Measurements from ENCODE around the gene TRPC4.

TRPC4 gene

DNA sequence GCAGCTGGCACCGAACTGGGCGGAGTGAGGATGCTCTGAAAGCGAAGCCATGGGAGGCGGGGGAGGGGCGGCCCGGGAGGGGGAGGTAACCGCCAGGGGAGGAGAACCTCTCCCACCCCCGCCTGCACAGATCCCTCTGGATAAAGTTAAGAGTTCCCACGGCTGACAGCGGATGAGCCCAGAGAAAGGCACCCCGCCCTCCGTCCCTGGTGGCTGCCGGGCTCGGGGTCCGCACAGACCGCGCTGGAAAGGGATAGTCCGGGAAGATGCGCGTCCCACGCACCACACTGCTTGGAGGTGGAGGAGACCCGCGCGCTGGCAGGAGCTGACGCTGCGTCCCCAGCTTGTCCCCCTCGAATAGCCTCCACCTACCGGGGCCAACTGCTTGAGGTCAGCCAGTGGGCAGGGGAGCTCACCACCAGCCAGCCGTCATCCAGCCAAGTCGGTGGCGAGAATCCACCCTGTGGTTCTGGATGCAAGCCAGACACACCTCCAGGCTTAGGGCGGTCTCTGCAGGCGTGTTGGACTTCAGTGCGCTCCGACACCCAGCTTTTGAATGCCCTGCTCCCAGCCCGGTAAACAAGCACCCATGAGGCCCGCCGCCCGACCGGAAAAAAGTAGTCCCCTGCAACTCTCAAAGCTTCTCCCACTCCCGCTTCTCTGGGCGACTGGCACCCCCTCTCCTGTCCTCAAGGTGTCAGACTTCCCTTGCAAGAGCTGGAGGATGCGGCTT is at the start of gene TRPC4:
Gene TRPC4, minus strand, starts transcription at position 17 of the 733 bp plus-strand sequence. CDS start 86,439 bp downstream, outside the sequence.
- peak; percentile 0 for DNase-seq

DNA sequence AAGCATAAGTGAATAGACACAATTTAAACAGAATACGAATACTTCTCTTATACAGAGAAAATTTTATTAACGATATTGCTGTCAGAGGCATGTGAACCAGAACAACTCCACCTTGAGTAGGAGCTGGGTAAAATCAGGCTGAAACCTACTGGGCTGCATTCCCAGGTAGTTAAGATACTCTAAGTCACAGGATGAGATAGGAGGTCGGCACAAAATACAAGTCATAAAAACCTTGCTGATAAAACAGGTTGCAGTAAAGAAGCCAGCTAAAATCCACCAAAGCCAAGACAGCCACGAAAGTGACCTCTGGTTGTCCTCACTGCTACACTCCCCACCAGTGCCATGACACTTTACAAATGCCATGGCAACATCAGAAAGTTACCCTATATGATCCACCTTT is 49.2 kb upstream of the TRPC4 start:
- DNase-seq = no peak

DNA sequence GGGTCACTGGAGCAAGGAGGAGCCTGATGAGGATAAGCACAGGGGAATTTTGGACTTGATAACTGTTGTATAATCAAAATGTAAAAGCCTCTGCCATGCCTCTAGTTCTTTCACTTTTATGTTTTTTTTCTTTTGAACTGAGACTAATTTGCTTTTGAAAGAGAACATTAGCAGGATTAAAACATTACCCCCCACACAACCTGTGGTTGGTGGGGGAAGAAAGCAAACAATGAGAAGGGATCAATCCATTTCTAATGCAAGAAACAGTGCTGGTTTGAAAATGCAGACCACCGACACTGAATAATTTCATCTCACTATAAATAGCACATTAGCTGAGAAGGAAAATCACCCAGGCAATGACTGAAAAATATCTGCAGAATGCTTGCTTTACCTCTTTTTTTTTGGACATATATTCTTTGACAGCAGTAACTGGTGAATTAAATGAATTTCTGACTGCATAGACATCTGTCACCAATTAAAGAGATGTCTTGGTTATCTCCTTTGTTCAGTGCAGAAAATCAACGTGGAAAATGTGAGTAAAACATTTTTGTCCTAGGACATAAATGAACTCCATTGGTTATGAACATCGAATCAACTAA is 48.6 kb upstream of the TRPC4 start:
- no peak for DNase-seq

DNA sequence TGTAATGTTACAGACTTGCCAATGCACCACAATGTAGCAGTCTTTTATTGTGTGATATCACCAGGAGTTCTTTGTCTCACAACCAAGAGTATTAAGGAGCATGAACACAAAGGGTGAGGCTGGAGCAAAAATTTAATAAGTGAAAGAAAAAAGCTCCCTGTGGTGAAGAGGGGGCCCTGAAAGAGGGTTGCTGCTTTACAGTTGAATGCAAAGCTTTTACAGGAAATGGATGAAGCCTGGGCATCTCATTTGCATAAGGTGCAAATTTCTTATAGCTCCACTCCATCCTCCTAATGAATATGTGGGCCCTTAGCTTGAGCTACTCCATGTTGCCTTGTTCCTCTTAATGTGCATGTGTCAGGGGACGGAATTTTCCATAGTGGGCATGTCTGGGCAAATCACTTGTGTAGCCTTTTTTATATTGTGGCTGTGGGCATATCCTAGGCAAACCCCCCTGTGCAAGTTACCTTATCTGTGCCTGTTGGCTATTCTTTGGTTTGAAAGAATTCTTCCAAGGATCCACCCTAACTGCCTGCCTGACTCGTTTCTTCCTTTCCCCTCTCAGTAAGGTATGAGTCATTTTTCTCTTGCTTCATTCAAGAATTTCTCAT is 45.3 kb upstream of the TRPC4 start:
- no peak for DNase-seq

DNA sequence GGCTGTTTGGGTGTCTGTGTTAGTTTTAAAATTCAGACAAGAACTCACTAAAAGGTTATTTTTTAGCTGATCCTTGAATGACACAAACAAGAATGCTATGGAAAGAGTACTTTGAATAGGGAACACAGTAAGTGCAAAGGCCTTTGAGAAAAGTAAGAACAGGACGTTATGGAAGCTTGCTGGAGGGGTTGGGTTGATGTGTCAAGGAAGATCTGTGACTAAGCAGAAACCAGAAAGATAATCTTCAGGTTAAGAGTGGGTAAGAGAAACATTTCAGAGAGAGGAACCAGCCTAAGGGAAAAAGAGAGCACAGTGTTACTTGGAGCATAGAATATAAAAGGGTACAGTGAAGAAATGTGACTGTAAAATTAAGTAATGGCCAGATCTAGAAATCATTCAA is 41.2 kb upstream of the TRPC4 start:
- no peak for DNase-seq

DNA sequence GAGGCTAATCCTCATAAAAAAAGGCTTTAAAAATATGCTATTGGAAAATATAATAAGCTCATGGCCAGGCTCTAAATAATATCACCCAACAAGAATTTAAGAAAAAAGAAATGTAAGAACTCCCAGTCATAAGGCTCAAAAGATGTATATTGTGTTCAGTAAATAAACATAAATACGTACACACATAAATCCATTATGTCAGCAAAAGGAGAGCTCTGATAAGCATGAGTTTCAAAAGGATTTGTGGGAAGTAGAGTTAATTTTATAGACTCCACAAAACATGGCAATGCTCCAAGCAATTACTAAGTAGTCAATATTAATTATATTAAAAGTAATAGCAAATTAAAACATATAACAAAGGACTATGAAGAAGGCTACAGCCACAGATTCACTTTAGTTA is 37.3 kb upstream of the TRPC4 start:
- no peak for DNase-seq

DNA sequence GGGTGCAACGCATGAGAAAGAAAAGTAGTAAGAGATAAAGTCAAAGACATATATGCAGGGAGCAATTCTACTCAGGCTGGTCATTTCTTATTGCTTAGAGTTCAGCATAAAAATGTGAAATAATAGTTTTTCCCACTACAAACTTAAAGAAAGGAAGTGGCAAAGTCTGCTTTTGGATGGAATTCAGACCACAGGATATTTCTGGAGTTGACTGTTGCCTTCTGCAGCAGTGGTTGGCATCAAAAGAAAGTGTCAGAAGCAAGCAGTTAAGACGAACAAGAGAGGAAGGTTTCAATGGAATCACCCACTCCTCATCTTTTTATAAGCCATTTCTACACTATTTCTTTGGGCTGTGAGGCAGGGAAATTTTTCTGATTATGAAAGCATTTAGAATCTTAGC is 36.2 kb upstream of the TRPC4 start:
- no peak for DNase-seq

DNA sequence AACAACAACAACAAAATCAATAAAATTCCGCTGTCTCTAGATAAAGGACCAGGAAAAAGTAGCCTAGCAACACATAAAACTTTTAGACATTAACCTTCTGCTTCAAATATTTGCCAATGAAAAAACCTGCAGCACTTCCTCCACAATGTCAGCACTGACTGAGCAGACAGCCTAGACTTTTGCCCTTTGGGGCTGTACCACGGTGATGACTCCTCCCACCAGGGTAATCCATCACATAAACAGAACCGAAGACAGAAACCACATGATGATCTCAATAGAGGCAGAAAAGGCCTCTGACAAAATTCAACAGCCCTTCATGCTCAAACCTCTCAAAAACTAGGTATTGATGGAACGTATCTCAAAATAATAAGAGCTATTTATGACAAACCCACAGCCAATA is 30.2 kb upstream of the TRPC4 start:
- DNase-seq = no peak

DNA sequence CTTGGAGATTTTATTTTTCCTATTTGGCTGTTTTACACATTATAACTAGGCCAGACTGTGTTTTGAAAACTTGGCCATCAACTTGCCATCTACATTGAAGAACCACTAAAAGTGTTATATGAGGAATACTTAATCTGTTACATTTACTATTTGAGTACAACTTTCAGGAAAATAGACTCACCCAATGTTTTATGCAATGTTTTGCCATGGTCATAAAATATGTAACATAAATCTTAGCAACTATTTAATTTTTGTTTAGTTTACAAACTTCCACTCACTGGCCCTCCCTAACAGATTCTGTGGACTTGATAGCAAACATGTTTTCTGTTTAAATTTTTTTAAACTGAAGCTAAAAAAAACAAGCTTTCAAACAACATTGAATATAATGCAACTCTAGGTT is 23.7 kb upstream of the TRPC4 start:
- no peak for DNase-seq

DNA sequence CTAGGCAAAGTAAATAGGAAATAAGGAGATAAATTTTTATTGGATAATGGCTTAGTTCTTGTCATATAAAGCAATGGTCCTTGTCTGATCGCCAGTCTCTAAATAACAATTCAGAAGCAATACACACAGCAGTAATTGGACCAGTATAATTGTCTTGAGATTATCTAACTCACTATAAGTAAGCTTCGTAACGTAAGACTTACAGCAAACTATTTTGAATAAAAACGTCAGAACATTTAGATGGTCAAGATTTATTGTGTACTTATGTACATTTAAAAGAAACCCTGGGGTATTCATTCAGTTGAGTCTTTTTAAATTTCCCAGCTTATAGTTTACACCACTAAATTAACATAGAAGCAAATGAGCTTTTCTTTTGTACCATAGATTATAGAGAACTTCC is 20.2 kb upstream of the TRPC4 start:
- no peak for DNase-seq

DNA sequence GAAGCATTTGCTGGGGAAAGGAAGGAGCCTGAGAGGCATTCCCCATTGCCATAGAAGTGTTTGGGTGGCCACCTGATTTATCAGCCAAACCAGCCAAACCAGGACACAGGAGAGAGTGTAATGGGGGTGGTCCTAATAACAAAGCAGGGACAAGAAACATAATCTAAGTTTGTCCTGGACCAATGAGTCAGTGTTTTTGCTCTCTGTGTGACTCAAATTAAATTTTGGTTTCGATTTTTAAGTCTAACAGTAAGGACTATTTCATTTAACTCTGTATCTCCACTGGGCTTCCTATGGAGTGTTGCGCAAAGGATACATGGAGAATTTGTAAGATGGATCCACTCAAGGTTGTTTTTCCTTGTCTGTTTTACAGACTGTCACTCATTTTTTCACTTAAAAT is 19.5 kb upstream of the TRPC4 start:
- DNase-seq = no peak

DNA sequence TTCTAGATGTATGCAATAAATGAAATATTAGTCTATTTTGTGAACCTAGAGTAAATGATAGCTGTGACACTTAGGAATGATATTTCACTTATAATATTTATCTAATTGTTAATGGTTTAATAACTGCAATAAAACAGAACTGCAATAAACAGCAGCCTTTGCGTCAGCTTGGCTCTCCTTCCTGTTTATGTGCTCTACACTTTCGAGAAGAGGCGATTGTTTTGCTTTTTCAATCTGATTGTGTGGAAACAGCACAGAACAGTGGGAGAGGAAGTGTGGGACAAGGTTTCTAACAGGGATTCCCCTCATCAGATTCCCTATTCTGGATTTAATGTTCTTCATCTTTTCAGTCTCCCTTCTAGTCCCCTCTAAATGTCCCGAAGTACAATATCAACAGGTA is 17.3 kb upstream of the TRPC4 start:
- DNase-seq = no peak

DNA sequence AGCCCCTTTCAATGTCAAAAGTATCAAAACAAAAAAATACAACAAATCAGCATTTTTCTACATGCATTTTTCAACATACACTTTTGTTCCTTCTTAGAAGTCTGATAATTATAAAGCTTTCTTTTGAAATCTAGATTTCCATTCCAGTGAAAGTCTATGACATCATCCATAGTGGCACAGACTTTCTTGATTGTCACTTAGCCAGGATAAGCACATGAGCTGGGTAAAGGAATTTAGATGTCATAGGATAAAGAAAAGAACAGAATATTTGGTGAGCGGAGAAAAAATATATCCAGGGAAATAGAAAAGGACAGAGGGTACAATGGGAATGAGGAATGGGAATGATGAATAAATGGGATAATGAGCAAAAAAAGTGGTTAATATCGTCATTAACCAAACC is 15.1 kb upstream of the TRPC4 start:
- no peak for DNase-seq

DNA sequence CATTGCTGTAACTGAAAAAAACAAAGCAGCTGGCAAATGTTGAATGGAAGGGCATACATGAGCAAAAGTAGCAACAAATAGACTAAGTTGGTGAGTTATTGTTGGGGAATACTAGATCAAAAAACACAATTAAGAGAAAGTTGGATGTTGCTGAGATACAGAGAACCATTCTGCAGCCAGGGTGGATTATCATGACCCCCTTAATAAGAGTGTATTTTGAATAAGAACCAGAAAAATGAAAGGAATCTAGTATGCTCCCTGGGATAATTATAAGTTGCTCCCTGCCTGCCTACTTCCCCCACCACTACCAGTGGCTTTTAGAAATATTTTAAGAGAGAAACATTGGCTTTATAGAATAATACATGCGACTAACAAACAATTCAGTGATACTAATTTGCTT is 14.5 kb upstream of the TRPC4 start:
- no peak for DNase-seq

DNA sequence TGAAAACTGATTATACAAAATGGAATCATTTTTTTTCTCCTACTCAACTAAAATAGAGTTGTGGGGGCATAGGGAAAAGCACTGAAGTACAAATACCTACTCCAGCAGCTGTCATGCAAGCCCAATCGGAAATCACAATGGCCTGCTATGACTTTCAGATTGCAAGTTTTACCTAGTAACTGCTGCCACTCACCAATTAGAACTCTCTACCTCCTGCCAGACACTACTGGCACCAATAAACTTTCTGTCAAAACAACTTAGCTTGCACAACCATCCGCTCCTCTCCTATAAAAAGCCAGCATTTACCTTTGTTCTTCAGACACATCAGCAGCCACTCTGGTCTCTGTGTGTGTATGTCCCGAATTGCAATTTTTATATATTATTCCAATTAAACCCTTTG is 9.3 kb upstream of the TRPC4 start:
- no peak for DNase-seq

DNA sequence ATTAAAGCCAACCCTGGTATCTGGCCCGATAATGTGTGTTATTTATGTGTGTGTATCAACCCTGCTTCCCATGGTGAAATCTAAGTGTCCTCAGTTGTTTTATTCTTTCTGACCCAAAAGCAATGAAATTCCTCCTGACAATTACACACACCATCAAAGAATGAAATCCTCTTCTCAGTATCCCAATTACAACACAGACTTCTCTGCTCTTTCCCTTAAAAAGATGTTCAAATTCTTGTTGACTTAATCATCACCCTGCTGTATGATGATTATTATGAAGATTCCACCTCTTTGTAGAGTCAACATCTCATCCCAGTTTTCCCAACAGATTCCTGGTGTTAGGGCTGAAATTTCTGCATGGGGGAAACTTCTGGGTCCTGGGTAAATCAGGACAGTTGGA is 8.9 kb upstream of the TRPC4 start:
- DNase-seq = no peak

DNA sequence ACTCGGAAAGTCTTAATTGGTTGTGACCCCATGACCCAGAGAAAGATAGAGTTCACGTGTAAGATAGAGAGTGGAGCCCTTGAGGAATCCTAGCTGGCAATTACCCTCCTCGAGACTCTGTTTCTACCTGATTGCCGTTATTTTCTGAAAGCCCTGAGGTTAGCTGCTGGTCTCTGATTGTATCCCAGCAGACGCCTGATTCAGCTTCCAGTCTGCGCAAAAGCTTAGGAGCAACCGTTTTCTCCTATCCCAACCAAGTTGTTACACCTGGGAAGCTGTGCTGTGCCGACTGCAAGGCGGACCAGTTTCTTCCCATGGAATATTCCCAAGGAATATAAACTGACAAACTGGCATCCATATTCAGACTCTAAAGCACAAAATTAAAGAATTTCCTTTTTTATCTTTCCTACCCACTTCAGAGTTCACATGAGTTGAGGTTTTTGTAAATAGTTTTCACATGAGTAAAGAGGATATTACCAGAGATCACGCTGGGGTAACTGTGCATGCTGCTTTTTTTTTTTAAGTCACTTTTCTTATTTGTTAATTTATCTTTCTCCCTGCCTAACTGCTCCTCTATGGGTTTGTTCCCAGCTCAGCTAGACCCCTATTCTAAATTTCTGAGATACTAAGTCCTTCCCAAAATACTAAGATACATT is 1.5 kb upstream of the TRPC4 start:
- DNase-seq = no peak

DNA sequence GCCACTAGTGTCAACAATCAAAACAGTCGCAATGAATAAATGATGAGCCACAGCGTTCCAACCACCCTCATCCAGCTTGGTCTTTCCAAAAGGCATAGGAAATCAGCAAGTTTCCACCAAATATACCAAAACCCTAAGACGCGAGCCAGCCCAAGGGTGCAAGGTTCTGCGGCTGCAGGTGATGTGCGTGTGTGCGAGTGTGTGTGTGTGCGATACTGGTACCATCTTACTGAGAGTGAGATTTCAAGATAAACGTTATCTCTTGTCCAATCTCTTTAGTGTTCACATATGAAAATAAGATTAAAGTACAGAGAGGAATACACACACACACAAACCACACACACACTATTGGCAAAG is 895 bp upstream of the TRPC4 start:
- DNase-seq = no peak

DNA sequence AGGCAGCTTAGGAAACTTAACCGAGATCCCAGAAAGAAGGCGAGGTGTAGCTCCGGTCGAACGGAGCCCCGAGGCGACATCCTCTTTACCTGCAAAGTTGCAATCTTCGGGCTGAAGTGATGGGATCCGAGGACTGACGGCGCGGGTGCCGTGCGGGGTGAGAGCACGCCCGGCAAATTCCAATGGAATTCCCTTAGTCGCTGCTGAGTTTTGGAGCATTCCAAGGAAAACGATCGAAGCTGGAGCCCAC is 141 bp downstream of the TRPC4 start:
- DNase-seq = no peak

DNA sequence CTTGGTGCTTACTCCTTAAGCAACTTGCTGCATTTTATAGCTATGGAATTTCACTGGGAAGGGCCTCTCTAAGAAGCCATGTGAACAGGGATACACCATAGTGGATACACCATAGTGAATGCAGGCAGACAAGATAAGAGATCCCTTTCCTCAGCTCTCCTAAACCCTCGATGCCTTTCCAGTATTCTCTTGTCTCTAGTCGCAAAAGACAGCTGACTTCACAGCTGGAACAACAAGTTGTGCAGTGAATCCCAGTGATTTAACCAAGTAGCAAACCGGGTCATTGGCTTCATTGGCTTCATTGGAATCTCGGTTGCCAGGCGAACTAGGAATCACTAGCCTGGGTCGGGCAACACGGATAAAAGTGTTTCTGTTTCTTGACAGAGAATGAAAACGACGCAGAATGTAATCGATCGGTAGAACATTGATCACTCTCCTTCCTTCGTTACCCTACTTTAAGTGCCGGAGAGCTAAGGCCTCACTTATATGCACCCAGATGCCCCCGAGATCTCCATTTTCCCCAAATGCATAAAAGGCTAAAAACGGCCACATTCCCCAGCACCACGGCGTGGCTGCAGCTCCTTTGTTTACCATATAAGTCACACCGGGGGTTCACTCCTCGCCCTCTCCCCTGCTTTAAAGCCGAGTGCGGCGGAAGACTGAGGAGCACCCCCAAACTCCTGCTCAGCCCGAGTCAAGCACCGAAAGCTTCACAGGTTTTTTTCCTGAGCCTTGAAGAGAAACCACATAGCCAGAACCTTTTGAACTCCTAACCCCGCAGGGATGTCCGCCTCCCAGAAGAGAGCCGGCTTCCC is 674 bp downstream of the TRPC4 start:
- DNase-seq = no peak

DNA sequence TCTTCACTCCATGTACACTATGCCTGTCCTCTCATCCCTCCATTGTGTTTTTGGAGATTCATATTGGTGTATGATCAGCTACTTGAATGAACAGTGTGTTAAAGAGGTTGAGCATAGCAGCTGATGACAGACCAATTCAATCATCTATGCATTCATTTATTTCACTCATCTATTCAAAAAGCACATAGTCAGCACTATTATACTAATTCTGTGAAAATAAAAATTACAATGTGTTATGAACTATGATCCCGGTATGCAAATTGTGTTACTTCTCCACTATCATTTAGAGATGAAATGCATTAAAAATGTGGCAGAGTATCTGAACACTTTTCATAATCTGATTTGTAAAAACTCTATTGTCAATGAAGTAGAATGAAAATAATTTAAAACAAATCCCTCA is 5.9 kb downstream of the TRPC4 start:
- DNase-seq = no peak

DNA sequence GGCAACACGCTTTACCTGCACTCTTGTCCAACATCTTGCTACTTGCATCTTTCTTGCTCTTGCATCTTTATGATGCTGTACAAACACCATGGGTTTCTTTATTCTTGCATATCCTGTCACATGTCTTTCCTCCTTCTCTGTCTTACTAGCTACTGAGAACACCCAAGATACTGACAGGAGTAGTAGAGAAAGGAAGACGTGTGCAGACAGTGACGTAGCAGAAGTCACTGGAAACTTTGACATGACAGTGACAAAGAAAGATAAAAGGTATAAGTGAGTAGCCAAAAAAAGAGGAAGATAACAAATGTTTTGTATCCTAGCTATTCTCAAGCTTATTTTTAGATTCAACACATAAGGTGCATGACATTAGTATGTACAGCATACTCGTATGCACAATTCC is 34.2 kb downstream of the TRPC4 start:
- no peak for DNase-seq

DNA sequence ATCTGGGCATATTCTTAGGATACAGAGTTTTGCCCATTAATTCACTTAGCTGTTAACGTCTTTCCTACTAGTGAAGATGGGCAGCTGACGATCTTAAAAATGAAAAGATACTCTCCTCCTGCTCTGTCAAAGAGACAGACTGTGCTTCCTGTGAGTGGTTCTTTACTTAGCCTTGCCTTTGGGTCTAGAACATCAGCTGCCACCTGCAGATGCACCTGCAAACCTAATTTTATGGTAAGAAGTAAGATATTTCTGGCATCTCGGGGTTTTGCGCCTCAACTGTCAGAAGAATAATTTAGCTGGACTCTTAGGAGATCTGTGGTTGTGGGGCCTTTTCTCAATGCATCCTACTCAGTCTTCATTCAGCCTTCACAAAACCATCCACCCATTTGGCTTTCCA is 36.2 kb downstream of the TRPC4 start:
- no peak for DNase-seq

DNA sequence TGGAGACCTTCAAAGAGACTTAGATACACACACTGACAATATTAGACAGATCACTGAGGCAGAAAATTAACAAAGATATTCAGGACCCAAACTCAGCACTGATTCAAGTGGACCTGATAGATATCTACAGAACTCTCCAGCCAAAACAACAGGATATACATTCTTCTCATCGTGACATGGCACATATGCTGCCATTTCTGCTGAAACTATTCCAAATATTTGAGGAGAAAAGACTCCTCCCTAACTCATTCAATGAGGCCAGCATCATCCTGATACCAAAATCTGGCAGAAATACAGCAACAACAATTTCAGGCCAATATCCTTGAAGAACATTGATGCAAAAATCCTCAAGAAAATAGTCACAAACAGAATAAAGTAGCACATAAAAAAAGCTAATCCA is 53.3 kb downstream of the TRPC4 start:
- no peak for DNase-seq
